Right atrium auricular region (tissue), 2 donors: ENCODE results near the gene ACY1. TPM values are rescaled to one million over a fixed set of nuclear protein-coding genes. Genes with fewer than 3 reads are reported as not detected.
A peak's percentile ranks its signal among the peaks of the same experiment; 100 is the strongest.

ENCODE experiments used
- DNase-seq: peaks from one replicate; pipeline ENCODE4 v3.0.0-alpha.2; 2019; ENCODE audit warnings: low spot score
- H3K27ac ChIP-seq, 2 donors: fragments of 200-600 bp; sonication (generic); 1 replicate in 1 of 2; 2 replicates in 1 of 2; pipeline ENCODE4 v1.5.1; 2016 to 2019
- H3K27me3 ChIP-seq, 2 donors: fragments of 200-600 bp; sonication (generic); one replicate each; pipeline versions ENCODE4 v1.5.1 to v1.6.0; 2017 to 2019
- H3K36me3 ChIP-seq: fragments of 200-600 bp; sonication (generic); one replicate; pipeline ENCODE4 v1.5.1; 2016
- H3K4me1 ChIP-seq, 2 donors: fragments of 200-600 bp; sonication (generic); one replicate each; pipeline versions ENCODE4 v1.5.1 to v1.6.0; 2017 to 2019
- H3K4me3 ChIP-seq, 2 donors: fragments of 200-600 bp; sonication (generic); 1 replicate in 1 of 2; 2 replicates in 1 of 2; pipeline ENCODE4 v1.5.1; 2017 to 2019; ENCODE audit warnings: mild to moderate bottlenecking in 1 of 2, moderate library complexity in 1 of 2
- H3K9me3 ChIP-seq, 2 donors: fragments of 200-600 bp; sonication (generic); one replicate each; pipeline ENCODE4 v1.5.1; 2019
- CTCF ChIP-seq, 2 donors: fragments of 200-600 bp; sonication (generic); IDR thresholded peaks; one replicate each; pipeline ENCODE4 v1.5.1; 2019; ENCODE audit warnings: antibody characterized with exemption in 2 of 2
- total RNA-seq, 2 donors: library from RNA; depleted of rRNA; stranded (reverse); fragments of >200 nt; gene quantifications; one replicate each; pipeline ENCODE4 v1.1.0, GENCODE V29; 2016

The ACY1 gene
- total RNA-seq, 2 donors from 2014 or later = 26.0 to 29.8 TPM

GRCh38 chr3:51966016-51966415 lies 17.3 kb upstream of the ACY1 start:
- H3K27ac ChIP-seq = peak overlapping the region in 1 of 2 donors; percentile 86
- TF ChIP-seq CTCF (IDR thresholded peaks at IDR 0.05) = no peak

GRCh38 chr3:51966486-51966885 lies 16.8 kb upstream of the ACY1 start:
- H3K27ac ChIP-seq = peak overlapping the region; percentile 78 to 86
- no peaks in the 10 kb centered on the region for H3K27me3 ChIP-seq
- H3K4me3 ChIP-seq = peak overlapping the region; percentile 47 to 91
- H3K4me1 ChIP-seq = peaks cover 0 to 65% of the 10 kb centered on the region in 2 donors
- no peaks in the 10 kb centered on the region for H3K36me3 ChIP-seq
- no peak for DNase-seq
- H3K9me3 ChIP-seq = no peaks in the 10 kb centered on the region
- TF ChIP-seq CTCF (IDR thresholded peaks at IDR 0.05) = no peak

More at GRCh38 chr3:51966016-51966415, 17.3 kb upstream of the ACY1 start:
- DNase-seq = no peak
- H3K27me3 ChIP-seq = no peaks in the 10 kb centered on the region
- H3K4me1 ChIP-seq = peaks cover 0 to 70% of the 10 kb centered on the region in 2 donors
- peak overlapping the region in 1 of 2 donors; percentile 91 for H3K4me3 ChIP-seq
- no peaks in the 10 kb centered on the region for H3K9me3 ChIP-seq
- peaks cover under 1% of the 10 kb centered on the region for H3K36me3 ChIP-seq

GRCh38 chr3:51966922-51967383 lies 16.4 kb upstream of the ACY1 start:
- TF ChIP-seq CTCF (IDR thresholded peaks at IDR 0.05) = no peak
- Histone ChIP-seq H3K27me3 (no peaks in the 10 kb centered on the region), H3K9me3 (no peaks in the 10 kb centered on the region), H3K4me1 (peaks cover 0 to 61% of the 10 kb centered on the region in 2 donors), H3K27ac (peak overlapping the region; percentile 78 to 86), H3K4me3 (peak overlapping the region; percentile 47 to 91), H3K36me3 (no peaks in the 10 kb centered on the region)
- DNase-seq = no peak

- H3K27me3 ChIP-seq = no peaks in the 10 kb centered on the region
- DNase-seq = peak; percentile 80
- peak within 1 kb of the TSS; percentile 91 to 94 for H3K27ac ChIP-seq
- no peaks in the 10 kb centered on the region for H3K9me3 ChIP-seq
- peak within 1 kb of the TSS; percentile 74 to 91 for H3K4me3 ChIP-seq
- no peak for TF ChIP-seq CTCF (IDR thresholded peaks at IDR 0.05)
- H3K4me1 ChIP-seq = peaks cover 0 to 54% of the 10 kb centered on the region in 2 donors
- no peaks in the 10 kb centered on the region for H3K36me3 ChIP-seq
Observed at GRCh38 chr3:51967384-51968169, 15.8 kb upstream of the ACY1 start, which contains the start of gene PCBP4. Gene PCBP4 (minus strand): TSS chr3:51967454. CDS start chr3:51961240, 6,214 bp downstream.

GRCh38 chr3:51968170-51968775 lies 15.1 kb upstream of the ACY1 start:
- Histone ChIP-seq H3K9me3 (no peaks in the 10 kb centered on the region), H3K27ac (peak overlapping the region; percentile 91 to 94), H3K36me3 (no peaks in the 10 kb centered on the region), H3K27me3 (no peaks in the 10 kb centered on the region), H3K4me3 (peak overlapping the region; percentile 74 to 91), H3K4me1 (peaks cover 0 to 51% of the 10 kb centered on the region in 2 donors)
- DNase-seq = no peak
- no peak for TF ChIP-seq CTCF (IDR thresholded peaks at IDR 0.05)
